ENCODE data around the gene TMEM18. TPM values are rescaled to one million over a fixed set of nuclear protein-coding genes. Genes with fewer than 3 reads are reported as not detected.

Gene TMEM18
- polyA plus RNA-seq, 1 donor from 2014 or later, result 58.6 TPM

DNA sequence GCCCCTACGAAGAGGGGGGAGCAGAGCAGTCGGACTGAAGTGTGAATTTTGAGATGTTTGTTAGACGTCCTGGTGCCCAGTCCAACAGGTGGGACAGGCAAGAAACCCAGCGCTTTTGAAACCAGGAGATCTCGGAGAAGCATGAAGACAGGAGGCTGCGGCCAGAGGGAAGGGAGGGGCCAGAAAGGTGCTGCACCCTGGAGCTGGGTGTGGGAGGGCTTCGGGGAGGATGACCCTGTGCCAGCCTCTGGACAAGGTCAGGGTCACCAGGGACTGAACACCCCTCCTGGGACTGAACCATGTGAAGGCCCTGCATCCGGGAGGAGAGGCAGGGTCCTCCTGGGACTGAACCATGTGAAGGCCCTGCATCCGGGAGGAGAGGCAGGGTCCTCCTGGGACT is 6.1 kb downstream of the TMEM18 start:
- no peak overlapping the region for H3K4me2 ChIP-seq (ENCODE audit: low read length)
- no peaks in the 10 kb centered on the region for H3K79me2 ChIP-seq (replicated peaks; ENCODE audit: insufficient read depth, low read length)
- TF ChIP-seq MXI1 (conservative IDR thresholded peaks at IDR 0.05; ENCODE audit: poor library complexity, severe bottlenecking), result no peak
- H3F3A ChIP-seq (ENCODE audit: insufficient read depth, low read length, poor library complexity, severe bottlenecking), result no peaks in the 10 kb centered on the region
- no peak overlapping the region for H3K4me3 ChIP-seq (ENCODE audit: low read length)
- no peaks in the 10 kb centered on the region for H4K20me1 ChIP-seq (ENCODE audit: insufficient read depth)
- no peaks in the 10 kb centered on the region for H3K9me2 ChIP-seq (ENCODE audit: insufficient read depth, low read length)
- H3K9me3 ChIP-seq (ENCODE audit: low read length), result no peaks in the 10 kb centered on the region
- H3K27me3 ChIP-seq (ENCODE audit: insufficient read depth, low read depth, low read length), result no peaks in the 10 kb centered on the region
- peaks cover 5% of the 10 kb centered on the region for H3K36me3 ChIP-seq (ENCODE audit: insufficient read depth, low read length)
- no peak overlapping the region for H3K9ac ChIP-seq (ENCODE audit: low read length)
- H2AFZ ChIP-seq (ENCODE audit: low read depth, low read length), result no peak overlapping the region
- no peak overlapping the region for H3K27ac ChIP-seq (ENCODE audit: low read length)

DNA sequence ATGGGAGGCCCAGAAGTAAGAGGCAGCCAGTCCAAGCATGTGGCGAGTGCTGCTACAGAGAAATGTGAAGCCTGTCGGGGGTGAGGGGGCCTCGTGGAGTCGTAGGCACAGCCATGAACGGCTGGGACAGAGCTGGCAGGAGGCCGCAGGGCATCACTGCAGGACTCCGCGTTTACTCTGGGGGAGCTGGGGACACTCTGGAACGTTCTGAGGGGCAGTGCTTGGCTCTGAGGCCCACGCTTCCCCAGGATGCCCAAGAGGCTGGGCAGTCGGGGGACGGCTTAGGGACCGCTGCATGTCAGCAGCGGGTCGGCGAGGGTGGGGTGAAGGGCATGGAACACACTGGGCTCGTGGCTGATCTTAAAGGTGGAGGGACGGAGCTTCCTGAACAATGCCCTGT is 6.6 kb downstream of the TMEM18 start:
- Histone ChIP-seq H3K4me2 (ENCODE audit: low read length) (no peak overlapping the region), H3K4me3 (ENCODE audit: low read length) (no peak overlapping the region), H3K9me2 (ENCODE audit: insufficient read depth, low read length) (no peaks in the 10 kb centered on the region), H3K79me2 (replicated peaks; ENCODE audit: insufficient read depth, low read length) (no peaks in the 10 kb centered on the region), H3F3A (ENCODE audit: insufficient read depth, low read length, poor library complexity, severe bottlenecking) (no peaks in the 10 kb centered on the region), H2AFZ (ENCODE audit: low read depth, low read length) (no peak overlapping the region), H4K20me1 (ENCODE audit: insufficient read depth) (no peaks in the 10 kb centered on the region), H3K27ac (ENCODE audit: low read length) (no peak overlapping the region), H3K36me3 (ENCODE audit: insufficient read depth, low read length) (peaks cover 10% of the 10 kb centered on the region), H3K27me3 (ENCODE audit: insufficient read depth, low read depth, low read length) (no peaks in the 10 kb centered on the region), H3K9me3 (ENCODE audit: low read length) (no peaks in the 10 kb centered on the region), H3K9ac (ENCODE audit: low read length) (no peak overlapping the region)
- no peak for TF ChIP-seq TAF1 (IDR thresholded peaks at IDR 0.05; ENCODE audit: low read depth)
- no peak for TF ChIP-seq POLR2AphosphoS5 (IDR thresholded peaks at IDR 0.05)
- TF ChIP-seq REST (IDR thresholded peaks at IDR 0.05; ENCODE audit: borderline replicate concordance), result no peak
- no peak for TF ChIP-seq RAD21 (conservative IDR thresholded peaks at IDR 0.05)
- TF ChIP-seq, protein P1, sequence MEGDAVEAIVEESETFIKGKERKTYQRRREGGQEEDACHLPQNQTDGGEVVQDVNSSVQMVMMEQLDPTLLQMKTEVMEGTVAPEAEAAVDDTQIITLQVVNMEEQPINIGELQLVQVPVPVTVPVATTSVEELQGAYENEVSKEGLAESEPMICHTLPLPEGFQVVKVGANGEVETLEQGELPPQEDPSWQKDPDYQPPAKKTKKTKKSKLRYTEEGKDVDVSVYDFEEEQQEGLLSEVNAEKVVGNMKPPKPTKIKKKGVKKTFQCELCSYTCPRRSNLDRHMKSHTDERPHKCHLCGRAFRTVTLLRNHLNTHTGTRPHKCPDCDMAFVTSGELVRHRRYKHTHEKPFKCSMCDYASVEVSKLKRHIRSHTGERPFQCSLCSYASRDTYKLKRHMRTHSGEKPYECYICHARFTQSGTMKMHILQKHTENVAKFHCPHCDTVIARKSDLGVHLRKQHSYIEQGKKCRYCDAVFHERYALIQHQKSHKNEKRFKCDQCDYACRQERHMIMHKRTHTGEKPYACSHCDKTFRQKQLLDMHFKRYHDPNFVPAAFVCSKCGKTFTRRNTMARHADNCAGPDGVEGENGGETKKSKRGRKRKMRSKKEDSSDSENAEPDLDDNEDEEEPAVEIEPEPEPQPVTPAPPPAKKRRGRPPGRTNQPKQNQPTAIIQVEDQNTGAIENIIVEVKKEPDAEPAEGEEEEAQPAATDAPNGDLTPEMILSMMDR (IDR thresholded peaks at IDR 0.05; ENCODE audit: poor library complexity, severe bottlenecking), result no peak
- no peak for TF ChIP-seq EZH2 (IDR thresholded peaks at IDR 0.05; ENCODE audit: borderline replicate concordance, insufficient read depth, low read length, poor library complexity, severe bottlenecking)
- TF ChIP-seq EP300 (conservative IDR thresholded peaks at IDR 0.05; ENCODE audit: poor library complexity, severe bottlenecking), result no peak
- no peak for TF ChIP-seq MXI1 (conservative IDR thresholded peaks at IDR 0.05; ENCODE audit: poor library complexity, severe bottlenecking)
- no peak for TF ChIP-seq SMC3 (conservative IDR thresholded peaks at IDR 0.05; ENCODE audit: poor library complexity)

DNA sequence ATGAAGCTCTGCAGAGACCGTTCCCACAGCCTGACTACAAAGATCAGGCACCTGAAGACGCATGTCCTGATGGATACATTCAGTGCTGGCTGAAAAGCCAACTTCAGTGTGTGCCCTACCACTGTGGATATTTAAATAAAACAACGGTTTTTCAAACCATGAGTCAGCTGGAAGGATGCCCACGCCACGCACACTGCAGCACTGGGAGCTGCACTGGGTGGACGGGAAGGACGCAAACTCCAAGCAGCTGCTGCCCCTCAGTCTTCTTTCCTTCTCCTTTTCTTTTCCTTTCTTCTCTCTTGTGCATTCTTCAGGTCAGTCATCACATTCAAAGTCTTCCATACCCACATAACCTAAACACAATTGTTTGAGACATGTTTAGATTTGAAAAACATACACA is 7.9 kb downstream of the TMEM18 start:
- Histone ChIP-seq H3K27ac (ENCODE audit: low read length) (no peak overlapping the region), H3K9me3 (ENCODE audit: low read length) (no peaks in the 10 kb centered on the region), H2AFZ (ENCODE audit: low read depth, low read length) (no peak overlapping the region), H3K4me2 (ENCODE audit: low read length) (no peak overlapping the region), H3K36me3 (ENCODE audit: insufficient read depth, low read length) (peaks cover 11% of the 10 kb centered on the region), H4K20me1 (ENCODE audit: insufficient read depth) (no peaks in the 10 kb centered on the region), H3F3A (ENCODE audit: insufficient read depth, low read length, poor library complexity, severe bottlenecking) (no peaks in the 10 kb centered on the region), H3K9me2 (ENCODE audit: insufficient read depth, low read length) (no peaks in the 10 kb centered on the region), H3K79me2 (replicated peaks; ENCODE audit: insufficient read depth, low read length) (no peaks in the 10 kb centered on the region), H3K27me3 (ENCODE audit: insufficient read depth, low read depth, low read length) (no peaks in the 10 kb centered on the region), H3K4me3 (ENCODE audit: low read length) (no peak overlapping the region), H3K9ac (ENCODE audit: low read length) (no peak overlapping the region)
- TF ChIP-seq REST (IDR thresholded peaks at IDR 0.05; ENCODE audit: borderline replicate concordance) (no peak), EZH2 (IDR thresholded peaks at IDR 0.05; ENCODE audit: borderline replicate concordance, insufficient read depth, low read length, poor library complexity, severe bottlenecking) (no peak), POLR2AphosphoS5 (IDR thresholded peaks at IDR 0.05) (no peak), TAF1 (IDR thresholded peaks at IDR 0.05; ENCODE audit: low read depth) (no peak), RAD21 (conservative IDR thresholded peaks at IDR 0.05) (no peak), MXI1 (conservative IDR thresholded peaks at IDR 0.05; ENCODE audit: poor library complexity, severe bottlenecking) (no peak), SMC3 (conservative IDR thresholded peaks at IDR 0.05; ENCODE audit: poor library complexity) (no peak)

Data from neural cell (in vitro differentiated cells).